Activated CD4-positive, alpha-beta T cell treated with anti-CD3 and anti-CD28 coated beads, Interleukin-2, Interleukin-6, amounts not matched to agents 100 ng/mL and 50 ng/mL, durations not matched to agents 16 hours and 8 hours (primary cell): ENCODE measurements around the gene BARHL2.

Experiments used
- DNase-seq: peaks from one replicate; pipeline ENCODE4 v3.0.0-alpha.2; 2020

Gene BARHL2

DNA sequence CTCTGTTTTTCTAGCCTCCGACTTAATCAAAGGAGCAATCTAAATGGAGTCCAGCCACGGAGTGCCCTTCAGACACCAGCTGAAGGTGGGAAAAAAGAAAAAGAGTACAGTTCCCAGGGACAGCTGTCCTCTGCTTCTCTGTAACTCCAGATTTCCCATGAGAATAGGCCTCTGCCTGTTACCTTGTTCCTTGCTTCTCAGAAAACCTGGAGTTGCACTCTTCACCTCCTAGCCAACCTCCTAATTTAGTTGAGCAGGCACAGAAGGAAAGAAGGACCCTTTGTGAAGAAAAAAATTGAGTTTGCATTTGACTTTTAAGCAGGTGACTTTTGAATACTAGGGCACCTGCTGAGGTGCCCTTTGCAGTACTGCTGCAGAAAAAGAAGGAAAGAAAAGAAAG, 8.3 kb downstream of the BARHL2 start:
- DNase-seq: no peak

DNA sequence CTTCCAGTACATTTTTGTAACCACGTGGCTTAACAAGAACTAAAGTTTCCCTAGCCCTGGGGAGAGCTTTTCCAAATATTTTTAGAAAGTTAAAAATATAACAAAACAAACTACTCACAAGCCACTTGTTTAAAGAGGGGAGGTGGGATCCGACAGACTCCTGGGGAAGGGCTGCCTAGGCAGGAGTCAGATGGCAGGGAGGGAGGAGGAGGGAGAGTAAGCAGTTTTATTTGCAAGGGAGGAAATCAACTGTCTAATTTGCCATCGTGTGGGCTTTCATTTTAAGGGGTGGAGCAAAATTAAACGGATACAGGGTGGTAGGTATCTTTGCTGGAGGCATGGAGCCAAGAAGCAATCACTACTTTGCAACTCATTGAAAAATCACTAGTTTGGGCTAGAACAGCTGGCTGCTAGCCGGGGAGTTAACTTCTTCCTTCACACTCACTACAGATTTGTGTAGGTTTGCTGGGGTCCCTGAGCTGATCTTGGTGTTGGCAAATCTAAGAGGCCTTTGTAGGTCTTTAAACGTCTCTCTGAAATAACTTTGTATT, 8.8 kb downstream of the BARHL2 start:
- no peak for DNase-seq

DNA sequence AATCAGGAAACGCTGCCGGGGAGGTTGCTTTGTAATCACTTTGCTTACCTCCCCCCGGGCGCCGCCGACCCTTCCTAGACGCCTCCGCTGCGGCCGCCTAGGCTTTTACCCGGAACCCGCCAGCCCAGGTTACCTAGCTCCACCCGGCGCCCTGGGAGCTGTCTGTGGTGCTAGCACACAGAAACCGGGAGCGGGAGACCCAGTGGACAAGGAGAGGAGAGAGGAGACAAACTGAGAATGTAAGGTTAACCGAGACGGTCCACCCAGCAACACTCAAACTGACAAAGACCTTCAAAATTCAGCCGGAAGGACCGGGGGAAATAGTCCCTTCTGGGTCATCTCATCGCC, 9.8 kb downstream of the BARHL2 start:
- DNase-seq: no peak

DNA sequence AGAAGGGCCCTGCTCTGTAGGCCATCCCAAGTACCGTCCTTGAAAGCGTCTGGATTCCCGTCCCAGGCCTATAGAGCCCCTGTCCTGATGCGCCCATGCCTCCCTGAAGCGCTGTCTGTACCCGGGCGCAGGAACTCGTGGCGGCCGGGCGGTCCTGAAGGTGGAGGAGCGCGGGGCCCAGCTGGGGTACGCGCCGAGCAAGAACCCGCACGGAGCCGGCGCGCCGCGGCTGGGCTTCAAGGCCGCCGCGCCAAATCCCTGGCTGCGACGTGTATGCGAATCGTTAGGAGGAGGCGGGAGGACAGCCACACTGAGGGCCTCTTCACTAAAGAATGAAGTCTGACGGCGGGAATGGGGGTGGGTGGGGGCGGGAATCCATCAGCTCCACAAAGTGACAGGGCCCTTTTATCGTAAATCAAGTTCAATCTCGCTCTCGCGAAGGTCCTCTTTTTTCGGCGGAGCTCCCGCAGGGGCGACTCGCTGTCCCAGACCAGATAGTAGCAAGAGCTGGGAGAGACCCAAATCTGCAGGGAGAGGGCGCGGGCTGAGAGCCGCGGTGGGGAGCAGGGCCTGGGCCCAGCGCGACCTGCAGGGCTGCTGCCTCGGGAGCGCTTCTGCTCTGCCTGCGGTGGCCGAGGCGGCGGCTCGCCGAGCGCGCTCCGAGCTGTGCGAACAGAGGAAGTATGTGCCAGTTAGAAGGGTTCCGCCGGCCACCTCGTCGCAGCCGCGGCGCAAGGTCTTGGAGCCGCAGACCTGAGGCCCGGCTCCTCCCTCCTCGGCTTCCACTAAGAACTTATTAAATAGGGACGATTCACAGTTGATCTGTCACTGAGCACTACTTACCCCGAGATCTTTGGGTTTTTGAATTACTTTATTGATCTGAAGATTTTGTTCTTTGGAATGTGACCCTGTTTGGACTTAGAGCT, 10.4 kb downstream of the BARHL2 start:
- peak; percentile 30 for DNase-seq

DNA sequence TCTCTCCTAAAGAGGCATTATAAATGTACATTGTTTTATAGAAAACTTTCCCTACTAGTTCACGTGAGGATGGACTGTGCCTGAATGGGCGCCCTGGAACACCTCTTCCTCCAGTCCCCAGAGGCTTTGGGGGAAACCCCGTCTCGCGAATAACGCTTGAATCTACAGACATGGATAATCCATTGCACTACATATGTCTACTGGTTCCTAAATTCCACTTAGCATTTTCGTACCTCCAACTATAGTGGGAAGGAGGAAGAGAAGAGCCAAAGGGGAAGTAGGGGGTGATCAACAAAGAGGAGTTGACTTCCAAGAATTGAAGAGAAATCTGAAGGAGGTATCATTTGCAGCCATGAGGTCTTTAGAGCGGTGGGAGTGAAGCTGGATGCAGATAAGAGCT, 11.1 kb downstream of the BARHL2 start:
- DNase-seq: no peak

DNA sequence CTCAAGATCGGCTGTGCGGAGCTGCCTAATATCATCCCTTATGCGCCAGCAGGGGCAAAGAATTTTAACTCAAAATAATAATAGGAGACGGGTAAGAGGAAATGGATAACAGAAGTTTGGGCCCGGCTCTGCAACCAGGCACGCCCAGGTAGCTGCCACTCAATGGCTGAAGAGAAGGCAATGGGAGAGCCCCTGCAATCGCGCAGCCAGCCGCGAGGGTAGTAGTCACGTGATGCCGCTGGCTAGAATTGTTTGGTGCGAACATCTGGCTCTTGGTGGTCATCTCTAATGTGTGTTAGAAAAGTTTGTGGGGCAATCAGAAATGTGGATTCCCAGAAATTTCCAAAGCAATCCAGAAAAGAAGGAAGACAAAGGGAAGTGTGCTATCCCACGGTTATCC, 12.3 kb downstream of the BARHL2 start:
- DNase-seq: no peak

DNA sequence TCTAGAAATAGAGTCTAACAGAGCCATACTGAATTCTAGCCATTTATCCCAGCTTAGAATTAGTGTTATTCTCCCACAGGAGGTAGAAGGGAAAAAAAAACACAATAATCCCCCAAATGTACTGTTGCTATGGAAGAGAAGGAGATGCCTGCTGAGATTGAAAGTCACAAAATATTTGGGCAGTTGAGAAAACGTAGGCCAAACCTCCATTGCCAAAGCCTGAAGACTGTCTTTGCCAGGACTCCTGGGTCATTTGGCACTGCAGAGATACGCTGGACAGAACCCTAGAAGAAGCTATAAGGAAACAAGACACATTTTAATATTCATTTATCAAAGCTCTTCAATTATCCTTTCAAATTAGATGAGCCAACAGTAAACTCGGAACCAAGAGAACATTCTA, 22.3 kb downstream of the BARHL2 start:
- DNase-seq: no peak

DNA sequence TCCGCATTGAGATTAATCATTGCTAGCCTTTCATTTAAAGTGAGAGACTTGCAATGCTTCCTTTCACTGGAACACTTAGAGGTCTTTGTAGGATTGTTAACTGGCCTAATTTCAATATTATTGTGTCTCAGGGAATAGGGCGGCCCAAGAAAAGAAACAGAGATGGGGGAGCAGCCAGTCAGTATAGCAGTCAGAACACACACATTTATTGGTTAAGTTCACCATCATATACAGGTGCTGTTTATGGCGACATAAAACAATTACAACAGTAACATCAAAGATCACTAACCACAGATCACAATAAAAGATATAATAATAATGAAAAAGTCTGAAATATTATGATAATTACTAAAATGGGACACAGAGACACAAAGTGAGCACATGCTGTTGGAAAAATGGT, 29.4 kb downstream of the BARHL2 start:
- DNase-seq: no peak

DNA sequence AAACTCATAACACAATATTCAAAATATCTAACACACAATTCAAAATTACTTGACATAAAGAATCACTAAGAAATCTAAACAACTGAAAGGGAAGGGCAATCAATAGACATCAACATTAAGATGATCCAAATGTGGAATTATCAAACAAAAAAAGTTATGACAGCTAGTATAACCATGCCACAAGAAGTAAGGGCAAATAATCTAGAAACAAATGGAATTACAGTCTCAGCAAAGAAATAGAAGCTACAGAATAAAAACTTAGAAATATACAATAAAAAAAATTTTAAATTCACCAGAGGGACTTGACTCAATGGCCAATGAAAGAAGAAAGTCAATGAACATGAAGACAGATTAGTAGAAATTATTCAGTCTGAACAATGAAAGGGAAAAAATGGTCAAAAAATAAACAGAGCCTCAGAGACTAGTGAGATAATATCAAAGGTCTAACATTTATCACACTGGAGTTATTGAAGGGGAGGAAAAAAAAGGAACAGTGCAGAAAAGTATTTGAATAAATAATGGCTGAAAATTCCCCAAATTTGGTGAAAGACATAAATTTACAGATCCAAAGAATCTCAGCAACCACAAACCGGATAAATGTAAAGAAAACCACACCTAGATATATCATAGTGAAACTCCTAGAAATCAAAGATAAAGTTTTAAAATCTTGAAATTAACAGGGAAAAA, 41.8 kb downstream of the BARHL2 start:
- DNase-seq: no peak

DNA sequence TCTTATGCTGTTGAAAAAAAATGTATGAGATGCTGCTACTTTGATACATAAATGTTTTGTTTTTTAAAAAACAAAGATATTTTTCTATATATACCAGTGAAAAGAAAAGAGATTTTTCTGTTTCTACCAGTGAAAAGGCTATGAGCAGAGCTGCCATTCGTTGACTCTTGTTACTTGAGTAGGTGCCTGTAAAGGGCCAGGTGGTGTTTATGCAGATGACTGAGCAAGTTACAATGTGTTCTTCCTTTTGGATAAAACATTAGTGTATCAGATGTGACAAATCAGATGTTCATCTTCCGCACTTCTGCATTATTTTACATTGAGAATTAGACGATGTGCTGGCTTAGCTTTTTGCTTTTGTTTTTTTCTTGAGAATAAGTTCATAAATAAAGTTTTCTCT, 45.4 kb downstream of the BARHL2 start:
- no peak for DNase-seq

DNA sequence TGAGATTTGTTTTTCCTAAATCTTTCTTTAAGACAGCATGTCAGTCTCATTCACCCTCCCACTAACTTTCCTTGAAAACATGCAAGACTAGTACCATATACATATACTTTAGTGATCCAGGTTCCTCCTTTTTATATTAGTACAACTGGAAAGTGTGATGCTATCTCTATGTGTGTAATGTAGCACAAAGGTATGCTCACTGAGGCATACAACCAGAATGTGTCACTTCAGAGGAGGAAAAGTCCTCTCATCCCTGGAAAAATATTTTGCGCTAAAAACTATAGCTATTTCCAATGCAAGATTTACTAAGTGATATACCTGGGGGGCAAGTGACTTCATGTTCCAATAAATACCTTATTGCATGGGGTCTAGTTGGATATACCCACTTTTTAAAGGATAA, 45.9 kb downstream of the BARHL2 start:
- DNase-seq: no peak
